HG02571 (cell line): ENCODE results near the gene SLC25A30.
"Not testable (repeated sequence)": the region's sequence is repeated elsewhere in the genome, so short reads cannot be mapped to it uniquely, and the experiment has no call there.

Source experiments
- ATAC-seq: cut with Tn5 transposase; IDR thresholded peaks from one replicate; pipeline ENCODE4 v1.9.1; 2021; ENCODE audit warnings: mild to moderate bottlenecking, moderate library complexity; ENCODE audit not compliant: unreplicated experiment

The SLC25A30 gene

GRCh38 chr13:45369116-45369515 is 49.1 kb downstream of the SLC25A30 start:
- ATAC-seq = no peak

GRCh38 chr13:45368571-45368970 is 49.6 kb downstream of the SLC25A30 start:
- ATAC-seq = no peak

DNA sequence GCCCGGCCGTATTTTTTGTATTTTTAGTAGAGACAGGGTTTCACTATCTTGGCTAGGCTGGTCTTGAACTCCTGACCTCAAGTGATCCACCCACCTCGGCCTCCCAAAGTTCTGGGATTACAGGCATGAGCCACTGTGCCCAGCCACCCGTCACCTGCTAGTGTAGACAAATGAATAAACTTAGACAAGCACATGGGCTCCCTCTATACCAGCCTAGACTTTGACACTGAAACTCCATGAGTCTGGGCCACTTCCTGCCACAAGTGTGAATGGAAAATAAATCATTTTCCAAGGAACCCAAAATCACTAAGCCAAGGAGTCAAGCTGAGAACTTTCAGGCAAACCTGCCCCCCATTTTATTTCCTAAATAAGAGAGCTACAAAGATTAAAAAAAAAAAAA is 50.2 kb downstream of the SLC25A30 start:
- ATAC-seq = no peak

- peak; percentile 95 for ATAC-seq
Measured at GRCh38 chr13:45367358-45367757, 50.8 kb downstream of the SLC25A30 start.

- ATAC-seq = no peak
Measured at GRCh38 chr13:45365558-45365885, 52.7 kb downstream of the SLC25A30 start.

- ATAC-seq = no peak
Measured at GRCh38 chr13:45364876-45365557, 53.2 kb downstream of the SLC25A30 start.

GRCh38 chr13:45362939-45363338 is 55.2 kb downstream of the SLC25A30 start:
- ATAC-seq = no peak

- no peak for ATAC-seq
Measured at GRCh38 chr13:45361596-45362206, 56.5 kb downstream of the SLC25A30 start.

DNA sequence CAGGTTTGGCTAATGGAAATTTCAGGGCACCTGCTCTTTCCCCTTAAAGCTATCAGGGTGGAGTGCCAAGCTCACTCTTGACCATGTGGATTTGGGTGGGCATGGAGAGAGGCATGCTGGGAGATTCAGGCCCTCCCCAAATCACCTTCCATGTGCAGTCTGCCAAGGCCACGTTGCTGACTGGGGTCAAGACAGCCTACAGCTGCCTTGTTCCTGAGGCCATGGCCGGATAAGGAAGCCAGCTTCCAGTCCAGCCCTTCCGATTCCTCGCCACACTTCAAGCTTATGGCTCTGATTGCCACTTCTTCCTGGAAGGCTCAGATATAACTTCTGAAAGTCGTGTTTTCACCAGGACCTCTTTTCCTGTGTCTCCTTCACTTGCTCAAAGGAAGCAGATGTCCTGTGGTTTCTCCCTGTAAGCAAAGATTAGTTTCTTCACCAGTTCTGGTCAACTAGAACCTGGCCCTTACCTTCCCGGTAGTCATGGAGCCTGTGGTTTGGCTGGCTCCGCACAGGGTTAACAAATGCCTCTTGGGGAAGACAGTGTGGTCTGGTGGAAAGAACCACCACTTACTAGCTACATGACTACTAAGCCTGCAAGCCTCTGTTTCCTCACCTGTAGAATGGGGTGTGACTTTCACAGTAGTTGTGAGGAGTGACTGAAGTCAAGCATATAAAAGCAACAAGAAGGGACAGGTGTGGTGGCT is 61.1 kb downstream of the SLC25A30 start:
- ATAC-seq = no peak

- no peak for ATAC-seq
Measured at GRCh38 chr13:45353895-45354294, 64.3 kb downstream of the SLC25A30 start.

GRCh38 chr13:45352031-45352430 is 66.1 kb downstream of the SLC25A30 start:
- no peak for ATAC-seq

DNA sequence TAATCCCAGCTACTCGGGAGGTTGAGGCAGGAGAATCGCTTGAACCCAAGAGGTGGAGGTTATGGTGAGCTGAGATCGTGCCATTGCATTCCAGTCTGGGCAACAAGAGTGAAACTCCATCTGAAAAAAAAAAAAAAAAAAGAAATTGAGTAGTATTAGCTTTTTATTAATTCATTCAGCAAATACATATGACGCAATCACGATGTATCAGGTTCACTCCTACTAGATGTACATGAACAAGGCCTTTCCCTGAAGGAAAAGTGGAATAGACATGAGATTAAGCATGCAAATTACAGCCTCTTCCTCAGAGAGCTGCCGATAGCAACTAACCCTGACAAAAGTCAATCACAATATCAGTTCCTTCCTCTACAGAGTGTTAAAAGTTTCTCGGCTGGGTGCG is 68.0 kb downstream of the SLC25A30 start:
- ATAC-seq = no peak

DNA sequence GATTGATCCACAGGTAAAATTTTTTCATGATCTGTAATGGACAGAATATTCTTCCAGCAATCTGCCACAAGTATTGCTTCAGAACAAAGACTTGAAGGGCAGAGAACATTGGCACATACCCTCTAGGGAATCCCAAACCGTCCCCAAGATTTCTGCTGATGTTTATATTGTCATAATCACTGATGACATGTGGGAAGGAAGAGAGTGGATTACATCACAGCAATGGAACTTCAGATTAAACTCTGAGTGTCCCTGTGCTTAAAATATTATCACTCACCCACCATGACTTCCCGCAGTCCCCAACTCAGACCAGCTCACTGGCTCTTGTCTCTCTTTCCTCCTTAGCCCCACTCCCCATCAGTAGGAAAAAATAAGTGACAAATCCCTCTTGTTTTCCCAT is 68.7 kb downstream of the SLC25A30 start:
- ATAC-seq = no peak

GRCh38 chr13:45344064-45344463 is 74.1 kb downstream of the SLC25A30 start:
- ATAC-seq = not testable (repeated sequence)
